ENCODE data around the gene MKI67. TPM values are rescaled to one million over a fixed set of nuclear protein-coding genes. Genes with fewer than 3 reads are reported as not detected.

The MKI67 gene
- total RNA-seq, 1 donor from 2014 or later: 10.6 TPM

GRCh38 chr10:128083191-128083895, 42.9 kb downstream of the MKI67 start:
- no peak for DNase-seq (ENCODE audit: low spot score)

GRCh38 chr10:128081720-128082119, 44.5 kb downstream of the MKI67 start:
- no peak for DNase-seq (ENCODE audit: low spot score)

- DNase-seq (ENCODE audit: low spot score): no peak
These were observed 45.0 kb downstream of the MKI67 start for GRCh38 chr10:128081222-128081621.

- no peak for DNase-seq (ENCODE audit: low spot score)
These were observed 45.6 kb downstream of the MKI67 start for GRCh38 chr10:128080641-128081040.

GRCh38 chr10:128080231-128080630, 46.0 kb downstream of the MKI67 start:
- DNase-seq (ENCODE audit: low spot score): no peak

- no peak for DNase-seq (ENCODE audit: low spot score)
These were observed 47.9 kb downstream of the MKI67 start for GRCh38 chr10:128078136-128078969.

GRCh38 chr10:128077155-128077875, 48.9 kb downstream of the MKI67 start:
- no peak for DNase-seq (ENCODE audit: low spot score)

GRCh38 chr10:128074589-128074988, 51.6 kb downstream of the MKI67 start:
- no peak for DNase-seq (ENCODE audit: low spot score)

GRCh38 chr10:128073890-128074289, 52.3 kb downstream of the MKI67 start:
- no peak for DNase-seq (ENCODE audit: low spot score)

GRCh38 chr10:128072941-128073645, 53.1 kb downstream of the MKI67 start:
- DNase-seq (ENCODE audit: low spot score): no peak

- no peak for DNase-seq (ENCODE audit: low spot score)
These were observed 54.2 kb downstream of the MKI67 start for GRCh38 chr10:128072046-128072445.

- no peak for DNase-seq (ENCODE audit: low spot score)
These were observed 54.8 kb downstream of the MKI67 start for GRCh38 chr10:128071417-128071782.

GRCh38 chr10:128070721-128071416, 55.4 kb downstream of the MKI67 start:
- DNase-seq (ENCODE audit: low spot score): no peak

- no peak for DNase-seq (ENCODE audit: low spot score)
These were observed 56.1 kb downstream of the MKI67 start for GRCh38 chr10:128070161-128070560.

GRCh38 chr10:128069351-128070051, 56.7 kb downstream of the MKI67 start:
- DNase-seq (ENCODE audit: low spot score): peak; percentile 53

- DNase-seq (ENCODE audit: low spot score): no peak
These were observed 57.6 kb downstream of the MKI67 start for GRCh38 chr10:128068398-128069285.

- DNase-seq (ENCODE audit: low spot score): no peak
These were observed 58.4 kb downstream of the MKI67 start for GRCh38 chr10:128067691-128068397.

- DNase-seq (ENCODE audit: low spot score): no peak
These were observed 59.3 kb downstream of the MKI67 start for GRCh38 chr10:128066870-128067382.
